Measurements from ENCODE around the gene PRKCG. TPM values are rescaled to one million over a fixed set of nuclear protein-coding genes. Genes with fewer than 3 reads are reported as not detected.

PRKCG gene
- total RNA-seq, 1 donor from 2014 or later, result 0.51 TPM

- no peaks in the 10 kb centered on the region for H3K79me2 ChIP-seq (ENCODE audit: low read depth)
- no peak overlapping the region for H3K4me3 ChIP-seq
Measured at GRCh38 chr19:53953383-53953782, 71.4 kb downstream of the PRKCG start.

More at GRCh38 chr19:53953383-53953782, 71.4 kb downstream of the PRKCG start:
- peaks cover 26% of the 10 kb centered on the region for H3K27me3 ChIP-seq
- no peaks in the 10 kb centered on the region for H3K9me3 ChIP-seq (ENCODE audit: low read depth)
- H3K4me1 ChIP-seq, result peaks cover 9% of the 10 kb centered on the region
- Mint-ChIP-seq H3K4me3 (no peak overlapping the region), H3K27me3 (ENCODE audit: insufficient read depth, low read depth) (peaks cover 8% of the 10 kb centered on the region), H3K4me1 (peaks cover 18% of the 10 kb centered on the region), H3K27ac (no peak overlapping the region), H3K9me3 (no peaks in the 10 kb centered on the region), H3K36me3 (peaks cover 1% of the 10 kb centered on the region)
- H2AFZ ChIP-seq (replicated peaks), result no peak overlapping the region
- no peak overlapping the region for H3K9ac ChIP-seq
- no peak overlapping the region for H3K4me2 ChIP-seq
- TF ChIP-seq CTCF (IDR thresholded peaks at IDR 0.05) (no peak), EZH2phosphoT487 (IDR thresholded peaks at IDR 0.05) (no peak), EZH2 (IDR thresholded peaks at IDR 0.05) (no peak)
- no peaks in the 10 kb centered on the region for H3K36me3 ChIP-seq
- DNase-seq (ENCODE audit: low spot score), result no peak
- no peaks in the 10 kb centered on the region for H4K20me1 ChIP-seq (ENCODE audit: low read depth)
- H3F3A ChIP-seq (ENCODE audit: low read depth), result peaks cover 9% of the 10 kb centered on the region
- no peak overlapping the region for H3K27ac ChIP-seq

Other genes with a start within 250 kb of the PRKCG start
- gene NLRP12, start 57.9 kb upstream of the PRKCG start, total RNA-seq (ENCODE audit: low replicate concordance), result 0.19 TPM in 1 of 2 replicates, not detected in the other
- 11.5 and 25.6 TPM in 2 replicates for gene MYADM, start 14.3 kb upstream of the PRKCG start, total RNA-seq (ENCODE audit: low replicate concordance)
- gene CACNG7, start 27.1 kb downstream of the PRKCG start, total RNA-seq (ENCODE audit: low replicate concordance), result 6.7 and 27.3 TPM in 2 replicates
- gene CACNG8, start 80.7 kb downstream of the PRKCG start, total RNA-seq (ENCODE audit: low replicate concordance), result 0.02 and 0.37 TPM in 2 replicates
- gene CACNG6, start 109.4 kb downstream of the PRKCG start, total RNA-seq (ENCODE audit: low replicate concordance), result 1.0 TPM in 1 of 2 replicates, not detected in the other
- 0.12 TPM in 1 of 2 replicates, not detected in the other for gene VSTM1, start 181.7 kb downstream of the PRKCG start, total RNA-seq (ENCODE audit: low replicate concordance)
- not detected in 2 replicates for gene TARM1, start 199.2 kb downstream of the PRKCG start, total RNA-seq (ENCODE audit: low replicate concordance)
- 2.4 TPM in 1 of 2 replicates, not detected in the other for gene OSCAR, start 218.6 kb downstream of the PRKCG start, total RNA-seq (ENCODE audit: low replicate concordance)
- gene NDUFA3, start 220.7 kb downstream of the PRKCG start, total RNA-seq (ENCODE audit: low replicate concordance), result 40.3 and 75.9 TPM in 2 replicates
- 9.4 and 18.0 TPM in 2 replicates for gene TFPT, start 233.5 kb downstream of the PRKCG start, total RNA-seq (ENCODE audit: low replicate concordance)
- 62.0 and 64.4 TPM in 2 replicates for gene PRPF31, start 233.6 kb downstream of the PRKCG start, total RNA-seq (ENCODE audit: low replicate concordance)